Measurements from ENCODE around the gene CLPTM1L.

DNA sequence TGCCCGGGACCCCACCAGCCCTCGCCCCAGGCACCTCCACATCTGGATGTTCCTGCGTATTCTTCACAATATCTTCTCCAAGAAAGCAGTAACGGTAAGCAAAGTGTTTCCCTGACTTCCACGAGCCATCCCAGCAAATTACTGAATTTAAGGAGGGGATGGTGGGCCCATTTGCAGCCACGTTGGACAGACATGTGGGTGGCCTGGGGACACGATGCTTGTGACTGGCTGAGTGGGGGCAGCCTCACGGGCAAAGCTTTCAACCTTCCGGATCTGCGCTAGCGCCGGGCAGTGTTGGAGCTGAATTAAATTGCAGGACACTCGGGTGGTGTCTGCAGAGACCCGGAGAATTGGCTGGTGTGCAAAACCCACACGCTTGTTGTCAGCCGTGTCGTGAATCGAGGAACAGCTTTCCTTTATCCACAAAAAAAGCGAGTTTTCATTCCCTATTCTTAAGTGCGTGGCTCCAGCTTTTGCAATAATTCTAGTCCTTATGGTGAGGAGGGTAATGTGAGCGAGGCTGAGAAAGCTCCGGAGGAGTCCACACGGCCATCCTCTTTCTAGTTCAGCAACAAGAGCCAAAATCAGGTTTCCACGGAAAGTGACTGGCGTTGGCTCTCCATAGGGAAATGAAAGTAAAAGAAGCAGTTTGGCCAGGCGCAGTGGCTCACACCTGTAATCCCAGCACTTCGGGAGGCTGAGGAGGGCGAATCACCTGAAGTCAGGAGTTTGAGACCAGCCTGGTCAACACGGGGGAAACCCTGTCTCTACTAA, 17.5 kb upstream of the CLPTM1L start:
- TF ChIP-seq, protein P1, sequence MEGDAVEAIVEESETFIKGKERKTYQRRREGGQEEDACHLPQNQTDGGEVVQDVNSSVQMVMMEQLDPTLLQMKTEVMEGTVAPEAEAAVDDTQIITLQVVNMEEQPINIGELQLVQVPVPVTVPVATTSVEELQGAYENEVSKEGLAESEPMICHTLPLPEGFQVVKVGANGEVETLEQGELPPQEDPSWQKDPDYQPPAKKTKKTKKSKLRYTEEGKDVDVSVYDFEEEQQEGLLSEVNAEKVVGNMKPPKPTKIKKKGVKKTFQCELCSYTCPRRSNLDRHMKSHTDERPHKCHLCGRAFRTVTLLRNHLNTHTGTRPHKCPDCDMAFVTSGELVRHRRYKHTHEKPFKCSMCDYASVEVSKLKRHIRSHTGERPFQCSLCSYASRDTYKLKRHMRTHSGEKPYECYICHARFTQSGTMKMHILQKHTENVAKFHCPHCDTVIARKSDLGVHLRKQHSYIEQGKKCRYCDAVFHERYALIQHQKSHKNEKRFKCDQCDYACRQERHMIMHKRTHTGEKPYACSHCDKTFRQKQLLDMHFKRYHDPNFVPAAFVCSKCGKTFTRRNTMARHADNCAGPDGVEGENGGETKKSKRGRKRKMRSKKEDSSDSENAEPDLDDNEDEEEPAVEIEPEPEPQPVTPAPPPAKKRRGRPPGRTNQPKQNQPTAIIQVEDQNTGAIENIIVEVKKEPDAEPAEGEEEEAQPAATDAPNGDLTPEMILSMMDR (IDR thresholded peaks at IDR 0.05) = no peak
- no peak for TF ChIP-seq POLR2AphosphoS5 (IDR thresholded peaks at IDR 0.05)

All from transverse colon (tissue), 4 donors.